HL-60/S4 treated with phorbol 12-myristate 13-acetate at 8.2 ng/mL for 4 days and 3 days (cell line): ENCODE data around the gene RAMP3.
"Not testable (repeated sequence)": the region's sequence is repeated elsewhere in the genome, so short reads cannot be mapped to it uniquely, and the experiment has no call there.

Source experiments
- in situ Hi-C: fragments of 300-500 bp; cut with MboI; formaldehyde crosslinking; loops from 2 replicates; pipeline ENCODE4 v1.15.0; 2022; ENCODE audit warnings: low sequenced_read_pairs

RAMP3 gene, protein sequence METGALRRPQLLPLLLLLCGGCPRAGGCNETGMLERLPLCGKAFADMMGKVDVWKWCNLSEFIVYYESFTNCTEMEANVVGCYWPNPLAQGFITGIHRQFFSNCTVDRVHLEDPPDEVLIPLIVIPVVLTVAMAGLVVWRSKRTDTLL

DNA sequence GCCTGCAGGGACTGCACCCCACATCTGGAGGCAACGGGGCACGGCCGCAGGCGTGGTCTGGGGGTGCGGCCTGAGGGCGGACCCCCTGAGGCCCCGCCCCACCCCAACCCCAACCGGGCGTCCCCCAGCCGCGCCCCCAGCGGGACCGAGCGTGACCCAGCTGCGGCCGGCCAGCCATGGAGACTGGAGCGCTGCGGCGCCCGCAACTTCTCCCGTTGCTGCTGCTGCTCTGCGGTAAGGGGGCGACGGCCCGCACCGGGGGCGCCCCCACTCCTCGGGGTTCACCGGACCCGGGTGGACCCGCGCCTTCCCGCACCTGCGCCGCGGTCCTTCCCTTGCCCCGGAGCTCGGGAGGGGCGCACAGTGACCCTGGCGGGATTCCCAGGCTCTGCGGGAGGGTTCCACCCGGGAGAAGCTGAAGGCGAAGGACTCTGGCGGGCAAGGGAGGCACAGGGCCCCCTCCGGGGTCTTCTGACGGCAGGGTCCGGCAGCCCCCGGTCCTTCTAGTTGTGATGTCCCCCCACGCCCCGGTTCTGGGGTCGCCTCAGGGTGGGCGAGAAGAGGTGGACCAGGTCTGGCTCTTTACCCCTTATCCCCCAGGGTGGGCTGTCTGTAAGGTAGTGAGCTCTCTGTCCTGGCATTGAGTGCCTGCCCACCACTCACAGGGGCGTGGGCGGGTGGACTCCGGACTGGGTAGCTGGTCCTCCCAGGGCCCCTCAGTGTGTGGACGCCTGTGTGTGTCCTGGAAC lies at the start of gene RAMP3:
Gene RAMP3, plus strand, starts transcription at position 139 of the 749 bp plus-strand sequence. Its CDS starts 38 bp downstream, at position 177.
- in situ Hi-C loops: loop anchor here (25.0 kb wide), 2 partner anchors 104 to 704 kb away; partner anchors contain the start of gene CCDC201

DNA sequence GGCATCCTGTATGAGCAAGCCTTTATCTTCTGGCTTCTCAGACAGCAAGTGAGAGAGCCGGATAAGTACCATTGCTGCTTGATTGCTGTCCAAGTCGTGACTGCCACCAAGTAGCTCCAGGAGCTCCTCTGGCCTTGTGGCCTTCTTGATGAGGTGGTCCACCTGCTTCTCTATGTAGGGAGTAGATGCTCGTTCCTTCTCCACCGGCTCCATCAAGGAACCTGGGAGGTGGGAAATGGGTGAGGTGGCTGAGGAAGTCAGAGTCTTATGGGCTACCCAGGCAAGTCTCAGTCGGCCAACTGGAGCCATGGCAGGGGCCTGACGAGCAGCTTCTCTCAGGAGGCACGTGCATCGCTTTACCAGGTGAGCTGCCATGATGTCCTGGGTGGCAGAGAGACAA lies 48.7 kb upstream of the RAMP3 start:
- in situ Hi-C loops: no loop called here

DNA sequence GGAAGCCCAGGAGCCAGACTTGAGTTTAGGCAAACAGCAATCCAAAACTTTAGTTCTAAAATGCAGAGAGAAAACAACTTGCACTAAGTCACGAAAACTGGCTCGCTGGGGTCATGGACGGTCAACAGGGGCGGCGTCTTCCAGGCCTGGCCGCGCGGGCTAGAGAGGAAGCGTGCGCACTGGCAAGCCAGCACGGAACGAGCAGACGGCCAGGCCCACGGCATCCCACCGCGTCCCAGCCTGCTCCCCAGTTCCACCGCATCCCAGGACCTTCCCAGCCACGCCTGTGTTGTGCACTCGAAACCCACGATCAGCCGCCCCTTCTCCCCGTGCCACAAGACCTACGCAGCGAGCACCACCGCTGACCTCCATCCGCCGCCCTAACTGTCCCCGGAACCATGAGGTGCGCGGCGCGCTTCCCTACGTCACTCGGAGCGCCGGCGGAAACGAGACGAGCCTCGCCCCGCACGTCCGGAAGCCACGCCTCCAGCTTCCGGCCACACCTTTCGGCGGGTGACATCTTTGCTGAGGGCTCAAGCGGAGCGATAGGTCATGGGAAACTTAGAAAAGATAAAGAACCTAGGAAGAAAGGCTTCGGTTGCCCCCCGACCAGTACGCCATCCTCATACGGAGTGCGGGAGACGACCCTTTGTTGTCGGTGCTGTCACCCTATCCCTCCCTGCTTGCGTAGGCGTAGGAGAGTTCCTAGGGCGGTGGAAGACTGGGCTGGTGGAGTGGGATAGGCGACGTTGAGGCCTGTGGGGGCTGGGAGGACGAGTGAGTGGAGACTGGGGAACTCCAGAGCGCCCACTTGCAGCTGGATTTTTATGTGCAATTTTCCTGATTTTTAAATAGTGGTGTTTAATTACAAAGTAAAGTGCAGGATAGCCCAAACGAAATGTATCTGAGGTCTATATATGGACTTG lies 46.0 kb upstream of the RAMP3 start, which contains the start of gene TBRG4:
Gene TBRG4, minus strand, starts transcription at position 400 of the 926 bp plus-strand sequence. CDS start 2,460 bp downstream, outside the sequence.
- in situ Hi-C loops: no loop called here

DNA sequence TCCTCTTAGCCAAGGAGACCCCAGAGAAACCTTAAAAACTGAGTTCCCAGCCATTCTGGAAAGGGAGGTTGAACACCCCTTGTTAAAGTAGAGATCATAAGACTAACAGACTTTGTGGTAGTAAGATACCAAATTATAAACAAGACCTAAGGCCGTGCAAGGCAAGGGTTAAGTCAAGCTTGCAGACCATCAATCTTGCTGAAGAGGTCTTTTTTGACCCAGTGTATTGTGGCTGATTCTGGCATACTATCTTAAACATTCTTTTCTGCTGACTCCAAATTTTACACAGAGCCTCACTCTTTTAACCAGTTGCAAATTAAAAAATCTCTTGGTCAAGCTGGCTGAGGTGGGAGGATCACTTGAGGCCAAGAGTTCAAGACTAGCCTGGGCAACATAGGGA lies 44.9 kb upstream of the RAMP3 start:
- in situ Hi-C loops: no loop called here

DNA sequence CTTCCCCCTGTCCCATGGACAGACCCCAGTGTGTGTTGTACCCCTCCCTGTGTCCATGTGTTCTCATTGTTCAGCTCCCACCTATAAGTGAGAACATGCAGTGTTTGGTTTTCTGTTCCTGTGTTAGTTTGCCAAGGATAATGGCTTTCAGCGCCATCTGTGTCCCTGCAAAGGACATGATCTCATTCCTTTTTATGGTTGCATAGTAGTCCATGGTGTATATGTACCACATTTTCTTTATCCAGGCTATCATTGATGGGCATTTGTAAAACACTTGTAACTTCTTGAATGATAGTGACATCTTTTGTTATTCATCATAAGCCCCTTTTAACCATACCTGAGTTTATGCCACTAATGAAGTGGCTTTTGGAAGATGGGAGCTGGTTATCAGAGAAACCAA lies 43.3 kb upstream of the RAMP3 start:
- in situ Hi-C loops: not testable (repeated sequence)

DNA sequence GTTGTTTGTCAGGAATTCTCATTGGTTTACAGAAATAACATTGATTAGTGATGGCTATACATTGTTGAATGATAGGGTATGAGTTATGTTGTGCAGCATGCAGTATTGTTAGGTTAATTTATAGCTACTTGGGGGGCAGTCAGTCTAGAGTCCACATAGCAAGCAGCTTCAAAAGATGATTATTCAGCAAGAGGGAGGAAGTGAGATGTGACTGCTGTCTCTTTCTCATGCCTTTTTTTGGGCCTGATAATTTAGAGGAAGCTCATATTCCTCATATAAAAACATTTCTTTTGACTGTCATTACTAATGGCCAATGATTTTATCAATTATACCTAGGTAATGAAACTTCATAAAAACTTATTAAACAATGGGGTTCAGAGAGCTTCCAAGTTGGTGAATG lies 42.7 kb upstream of the RAMP3 start:
- in situ Hi-C loops: no loop called here

DNA sequence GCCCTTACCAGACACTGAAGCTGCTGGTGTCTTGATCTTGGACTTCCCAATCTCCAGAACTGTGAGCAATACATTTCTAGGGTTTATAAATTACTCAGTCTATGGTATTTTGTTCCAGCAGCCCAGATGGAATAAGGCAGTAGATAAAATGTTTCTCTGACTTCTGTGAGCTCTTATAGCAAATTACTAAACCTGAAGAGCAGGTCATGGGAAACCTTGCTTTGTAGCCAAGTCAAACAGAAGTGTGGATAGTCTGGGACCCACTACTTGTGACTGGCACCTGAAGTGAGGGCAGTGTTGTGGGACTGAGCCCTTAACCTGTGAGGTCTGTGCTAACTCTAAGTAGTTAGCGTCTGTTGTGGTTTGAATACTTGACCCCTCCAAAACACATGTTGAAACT lies 41.5 kb upstream of the RAMP3 start:
- in situ Hi-C loops: no loop called here

DNA sequence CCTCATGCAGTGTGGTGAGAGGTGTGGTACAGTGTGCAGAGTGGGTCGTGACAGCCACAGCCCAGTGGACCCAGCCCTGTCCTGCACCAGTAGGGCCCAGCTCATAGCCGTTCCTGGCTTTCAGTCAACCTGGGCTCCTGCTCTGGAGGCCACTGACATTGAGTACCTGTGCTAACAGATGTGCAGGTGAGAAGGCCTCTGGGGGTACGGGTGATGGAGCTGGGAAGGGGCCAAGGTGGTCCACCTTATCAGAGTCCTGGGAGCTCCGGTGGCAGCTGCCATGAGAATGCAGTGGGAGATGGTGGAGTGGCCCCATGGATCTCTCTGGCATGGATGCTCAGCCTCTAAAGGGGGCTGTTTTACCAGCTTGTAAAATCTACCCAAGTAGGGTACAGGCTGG lies 40.0 kb upstream of the RAMP3 start:
- in situ Hi-C loops: no loop called here

DNA sequence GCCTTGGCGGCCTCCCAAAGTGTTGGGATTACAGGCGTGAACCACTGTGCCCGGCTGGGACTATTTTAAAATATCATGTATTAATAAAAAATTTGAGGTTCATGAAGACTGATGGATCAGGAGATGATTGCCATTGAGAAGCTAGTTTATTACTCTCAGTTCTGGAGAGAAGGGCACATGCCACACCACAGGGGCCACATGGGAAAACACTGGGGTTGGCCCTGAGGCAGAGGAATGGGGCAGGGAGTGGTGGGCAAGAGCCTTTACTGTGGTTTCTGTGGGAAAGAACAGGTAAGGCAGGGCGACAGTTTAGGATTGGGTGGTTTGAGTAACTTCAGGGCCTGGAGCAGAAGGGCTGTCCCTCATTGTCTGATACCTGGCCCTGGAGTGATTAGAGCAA lies 39.3 kb upstream of the RAMP3 start:
- in situ Hi-C loops: no loop called here

DNA sequence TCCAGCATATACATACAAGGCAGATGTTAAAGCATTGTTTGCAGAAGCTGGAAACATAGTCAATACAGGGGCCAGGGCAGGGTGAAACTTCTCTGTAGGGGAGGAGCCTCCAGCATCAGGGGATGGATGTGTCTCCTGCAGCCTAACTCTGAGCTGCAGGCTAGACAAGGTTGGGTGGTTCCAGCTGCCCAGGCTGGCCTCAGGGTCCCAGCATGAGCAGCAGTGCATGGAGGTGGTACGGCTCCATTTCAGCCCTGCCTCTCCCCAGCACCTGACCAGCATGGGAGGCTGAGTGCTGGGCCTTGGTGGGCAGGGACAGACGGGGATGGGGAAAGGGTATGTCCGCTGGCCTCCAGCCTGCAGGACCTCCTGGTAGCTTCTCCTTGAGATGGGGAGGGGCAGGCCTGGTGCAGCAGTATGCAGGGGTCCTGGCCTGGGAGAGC lies 38.7 kb upstream of the RAMP3 start:
- in situ Hi-C loops: no loop called here

DNA sequence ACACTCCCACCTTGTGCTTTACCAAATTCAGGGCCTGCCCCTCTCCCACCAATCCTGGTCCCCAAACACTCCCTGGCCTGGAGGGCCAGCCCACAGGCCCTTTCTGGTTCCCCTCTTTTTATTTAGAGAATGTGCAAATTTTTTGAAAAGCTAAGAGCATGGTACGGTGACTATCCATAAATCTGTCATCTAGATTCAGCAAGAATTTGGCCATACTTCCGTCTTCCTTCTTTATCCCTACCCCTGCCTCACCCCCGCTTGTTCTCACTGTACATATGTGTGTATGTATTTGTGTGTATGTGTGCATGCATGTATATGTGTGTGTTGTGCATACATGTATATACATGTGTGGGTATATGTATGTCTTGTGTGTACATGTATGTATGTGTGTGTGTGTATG lies 38.0 kb upstream of the RAMP3 start:
- in situ Hi-C loops: no loop called here

DNA sequence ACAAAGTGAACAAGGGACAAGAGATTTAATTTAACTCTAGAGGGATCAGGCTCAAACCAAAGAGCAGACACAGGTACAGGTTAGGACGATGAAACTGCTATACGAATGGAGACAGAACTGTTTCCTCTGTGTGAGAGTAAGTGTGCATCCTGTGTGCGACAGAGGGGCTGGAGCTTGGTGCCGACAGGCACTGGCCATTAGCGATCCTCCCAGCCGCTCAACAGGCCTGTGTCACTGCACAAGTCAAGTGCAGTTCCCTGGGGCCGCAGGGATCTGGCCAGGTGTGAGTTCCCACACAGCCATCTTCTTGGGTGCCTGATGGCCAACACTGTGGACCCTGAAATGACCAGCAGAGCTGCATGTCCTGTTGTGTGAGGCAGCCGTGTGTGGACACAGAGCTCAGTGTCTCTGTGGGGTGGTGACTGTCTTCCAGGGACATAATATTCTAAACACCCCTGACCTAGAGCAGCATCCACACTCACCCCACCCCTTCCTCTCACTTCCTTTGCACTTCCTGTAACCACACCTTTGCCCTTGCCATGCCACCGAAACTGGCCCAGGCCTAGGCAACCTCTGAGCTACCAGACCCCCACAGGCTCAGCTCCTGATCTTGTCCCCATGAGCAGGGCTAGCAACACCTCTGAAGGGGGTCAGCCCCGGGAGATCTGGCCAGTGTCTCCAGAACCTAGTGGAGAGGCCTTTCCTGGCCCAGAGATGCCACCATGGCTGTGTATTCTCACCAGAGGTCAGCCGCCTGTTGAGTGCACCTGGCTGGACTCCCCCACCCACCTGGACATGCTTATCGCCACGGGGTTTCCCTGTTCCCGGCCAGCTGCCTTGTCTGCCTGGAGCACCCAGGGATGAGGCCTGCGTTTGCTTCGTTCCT lies 34.4 kb upstream of the RAMP3 start:
- in situ Hi-C loops: no loop called here

DNA sequence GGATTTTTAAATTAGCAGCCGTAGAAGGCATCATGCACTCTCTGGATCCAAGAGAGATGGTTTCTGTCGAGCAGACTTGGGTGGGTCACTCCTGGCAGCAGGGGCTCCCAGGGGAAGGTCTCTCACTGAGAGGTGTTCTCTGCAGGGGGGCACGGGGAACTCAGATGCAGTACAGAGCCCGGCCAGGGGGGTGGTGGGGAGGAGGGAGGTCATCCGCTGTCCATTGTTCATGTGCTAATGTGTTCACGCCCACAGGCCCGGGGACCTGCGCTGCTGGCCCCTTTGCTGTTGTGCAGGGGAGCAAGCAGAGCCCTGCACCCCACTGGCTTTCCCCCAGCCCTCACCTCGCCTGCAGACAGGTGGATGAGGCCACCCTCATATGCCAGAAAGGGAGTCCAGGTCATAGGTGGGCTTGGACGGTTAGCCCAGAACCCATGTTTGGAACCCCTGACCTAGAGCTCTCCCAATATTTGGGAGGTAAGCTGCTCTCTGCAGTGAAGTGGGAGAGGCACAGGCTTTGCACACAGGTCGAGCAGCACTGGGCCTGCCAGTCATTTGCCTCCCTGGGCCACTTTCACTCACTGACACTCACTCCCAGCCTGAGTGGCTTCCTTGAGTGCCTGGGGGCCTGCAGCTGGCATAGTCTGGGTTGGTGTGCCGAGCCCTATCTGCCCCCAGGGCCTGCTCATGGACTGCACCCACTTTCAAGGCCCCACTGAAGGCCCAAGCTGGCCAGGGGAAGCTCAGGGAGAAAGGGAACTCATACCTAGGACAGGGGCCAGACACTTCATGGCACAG lies 33.5 kb upstream of the RAMP3 start:
- in situ Hi-C loops: no loop called here

DNA sequence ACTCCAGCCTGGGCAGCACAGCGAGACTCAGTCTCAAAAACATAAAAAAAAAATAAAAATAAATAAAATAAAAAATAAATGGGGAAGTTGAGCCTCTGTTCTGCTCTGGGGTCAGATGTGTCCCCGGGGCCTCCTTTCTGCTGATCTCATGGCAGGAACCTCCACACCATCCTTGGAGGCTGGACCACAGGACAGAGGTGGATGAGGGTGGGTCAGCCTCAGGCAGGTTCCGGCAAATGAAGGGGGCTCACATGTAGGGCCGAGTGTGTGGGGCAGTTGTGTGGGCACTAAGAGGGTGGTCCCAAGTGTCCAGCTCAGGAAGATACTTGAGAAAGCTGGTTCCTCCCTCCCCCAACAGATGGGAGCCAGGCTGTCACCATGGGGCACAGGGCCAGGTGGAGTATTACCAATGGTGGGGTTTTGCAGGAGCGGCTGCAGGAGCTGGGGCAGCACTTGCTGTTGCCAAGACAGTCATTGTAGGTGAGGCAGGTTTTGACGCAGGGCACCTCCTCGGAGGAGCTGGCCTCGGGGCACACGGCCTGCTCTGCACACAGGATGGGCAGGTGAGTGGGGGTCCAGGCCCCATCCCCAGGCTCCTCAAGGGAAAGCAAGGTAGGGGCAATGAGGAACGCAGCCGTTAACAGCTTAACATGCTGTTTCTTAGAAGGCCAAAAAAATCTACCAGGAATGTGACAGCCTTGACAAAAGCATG lies 32.2 kb upstream of the RAMP3 start:
- in situ Hi-C loops: loop anchor here (25.0 kb wide), 1 partner anchor 538 kb away; the partner anchor contains the start of gene TMED4

DNA sequence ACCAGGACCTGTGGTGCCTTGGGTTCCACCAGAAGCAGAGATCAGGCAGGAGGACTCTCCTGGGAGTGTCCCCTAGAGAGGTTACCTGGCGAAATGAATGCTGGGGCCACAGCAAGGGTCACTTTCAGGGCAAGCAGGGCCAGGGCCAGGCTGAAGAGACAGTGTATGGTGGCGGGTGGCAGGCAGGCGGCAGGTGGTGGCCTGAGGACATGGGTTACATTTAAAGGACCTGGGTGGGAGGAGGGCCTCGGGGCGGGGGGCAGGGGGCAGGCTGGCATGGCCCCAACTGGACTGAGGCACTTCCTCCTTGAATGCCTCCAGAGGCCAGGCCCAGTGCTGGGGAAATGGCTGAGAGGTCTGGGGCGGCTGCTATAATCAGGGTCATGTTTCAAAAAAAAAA lies 31.4 kb upstream of the RAMP3 start:
- in situ Hi-C loops: loop anchor here (25.0 kb wide), 1 partner anchor 539 kb away; the partner anchor contains the start of gene TMED4

DNA sequence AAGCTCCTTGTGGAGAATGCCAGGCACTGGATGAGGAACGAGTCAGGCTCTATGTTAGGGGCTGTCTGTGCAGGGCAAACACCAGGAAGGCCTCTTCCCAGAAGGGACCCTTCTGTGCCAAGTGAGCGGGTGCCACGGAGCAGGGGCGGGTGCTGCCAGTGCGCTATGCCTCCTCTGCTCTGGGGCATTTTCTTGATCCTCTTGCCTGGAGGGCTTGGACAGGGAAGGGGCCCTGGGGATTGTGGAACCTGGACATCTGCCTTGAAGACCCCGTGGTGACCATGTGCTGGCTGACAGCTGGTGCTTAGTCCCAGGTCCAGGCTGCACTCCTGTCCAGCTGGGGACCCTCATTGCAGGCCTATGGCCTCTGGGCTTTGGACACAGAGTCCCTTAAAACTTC lies 30.7 kb upstream of the RAMP3 start:
- in situ Hi-C loops: loop anchor here (25.0 kb wide), 1 partner anchor 540 kb away; the partner anchor contains the start of gene TMED4

DNA sequence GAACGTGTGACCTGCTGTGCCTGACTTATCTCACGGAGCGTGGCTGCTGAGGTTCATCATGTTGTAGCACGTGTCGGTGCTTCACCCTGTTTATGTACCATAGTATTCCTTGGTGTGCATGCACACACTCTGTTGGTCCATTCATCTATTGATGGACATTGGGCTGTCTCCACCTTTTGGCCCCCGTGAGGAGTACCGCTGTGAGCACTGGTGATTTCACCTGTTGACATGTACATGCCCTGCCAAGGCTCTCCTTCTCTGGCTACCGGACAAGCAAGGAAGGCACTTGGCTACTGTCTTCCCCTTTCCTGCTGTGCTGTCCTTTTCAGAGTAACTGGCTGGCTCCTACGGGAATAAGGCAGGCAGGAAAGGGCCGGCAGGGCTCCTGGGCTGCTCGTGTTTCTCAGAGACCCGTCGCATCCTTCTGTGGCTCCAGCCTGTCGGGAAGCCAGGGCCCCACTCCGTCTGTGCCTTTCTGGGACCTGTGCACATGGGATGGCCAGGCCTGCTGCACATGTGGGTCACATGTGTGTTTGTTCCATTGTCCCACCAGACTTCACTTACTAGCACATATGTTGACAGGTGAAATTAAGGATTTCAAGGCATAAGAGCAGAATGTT lies 28.3 kb upstream of the RAMP3 start:
- in situ Hi-C loops: loop anchor here (25.0 kb wide), 1 partner anchor 542 kb away; the partner anchor contains the start of gene TMED4

DNA sequence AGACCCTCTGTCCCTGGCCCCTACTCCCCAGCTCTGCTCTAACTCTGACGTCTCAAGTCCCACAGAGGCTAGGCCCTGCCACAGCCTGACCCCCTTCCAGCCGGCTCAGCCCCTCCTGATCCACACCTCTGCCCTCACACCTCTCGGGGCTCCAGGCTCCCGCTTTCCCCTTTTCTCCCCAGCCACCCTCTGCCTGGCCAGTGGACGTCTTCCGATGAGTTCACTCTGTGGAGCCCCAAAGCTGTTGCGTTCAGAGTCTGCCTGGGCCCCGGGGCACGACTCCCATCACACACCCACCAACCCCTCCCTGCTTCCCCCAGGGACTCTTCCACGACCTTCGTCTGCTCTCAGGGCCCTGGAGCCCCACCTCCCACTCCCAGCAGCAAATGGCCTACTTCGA lies 27.7 kb upstream of the RAMP3 start:
- in situ Hi-C loops: loop anchor here (25.0 kb wide), 1 partner anchor 543 kb away; the partner anchor contains the start of gene TMED4
